Neural cell (in vitro differentiated cells): ENCODE results near the gene STX4. TPM values are rescaled to one million over a fixed set of nuclear protein-coding genes. Genes with fewer than 3 reads are reported as not detected.

ENCODE experiments used
- H2AFZ ChIP-seq: fragments of 200-600, 300-800 bp; sonication (generic), shearing (Covaris generic); 2 replicates; pipeline ENCODE4 v1.6.0; 2014; ENCODE audit warnings: low read depth, mild to moderate bottlenecking, antibody characterized with exemption, low read length, moderate library complexity
- H3F3A ChIP-seq: fragments of 200-600 bp; shearing (Covaris generic); 2 replicates; pipeline ENCODE4 v1.6.1; 2016; ENCODE audit warnings: mild to moderate bottlenecking, moderate library complexity, mixed read lengths, antibody characterized with exemption, low read length; ENCODE audit not compliant: insufficient read depth, poor library complexity, severe bottlenecking
- H3K27ac ChIP-seq: fragments of 200-600, 300-800 bp; sonication (generic), shearing (Covaris generic); 2 replicates; pipeline ENCODE4 v1.5.1; 2014; ENCODE audit warnings: mild to moderate bottlenecking, low read length, moderate library complexity
- H3K27me3 ChIP-seq: fragments of 300-800, 200-600 bp; sonication (generic), shearing (Covaris generic); 2 replicates; pipeline ENCODE4 v1.6.0; 2014; ENCODE audit warnings: mild to moderate bottlenecking, low read depth, low read length, moderate library complexity; ENCODE audit not compliant: insufficient read depth
- H3K36me3 ChIP-seq: fragments of 300-800, 200-600 bp; sonication (generic), shearing (Covaris generic); 2 replicates; pipeline ENCODE4 v1.5.1; 2014; ENCODE audit warnings: mild to moderate bottlenecking, antibody characterized with exemption, low read length, moderate library complexity; ENCODE audit not compliant: insufficient read depth
- H3K4me2 ChIP-seq: fragments of 300-800, 200-600 bp; sonication (generic), shearing (Covaris generic); 2 replicates; pipeline ENCODE4 v1.6.0; 2014; ENCODE audit warnings: mild to moderate bottlenecking, low read length
- H3K4me3 ChIP-seq: fragments of 300-800, 200-600 bp; sonication (generic), shearing (Covaris generic); 2 replicates; pipeline ENCODE4 v1.5.1; 2014; ENCODE audit warnings: mild to moderate bottlenecking, low read length, moderate library complexity
- H3K79me2 ChIP-seq: fragments of 200-600 bp; shearing (Covaris generic); replicated peaks from 2 replicates; pipeline ENCODE4 v1.6.0; 2014; ENCODE audit warnings: mild to moderate bottlenecking, low read length, moderate library complexity; ENCODE audit not compliant: insufficient read depth
- H3K9ac ChIP-seq: fragments of 300-800, 200-600 bp; sonication (generic), shearing (Covaris generic); 2 replicates; pipeline ENCODE4 v1.6.1; 2016; ENCODE audit warnings: mild to moderate bottlenecking, low read length, mixed read lengths
- H3K9me2 ChIP-seq: fragments of 200-600 bp; shearing (Covaris generic); 2 replicates; pipeline ENCODE4 v1.6.1; 2016; ENCODE audit warnings: mild to moderate bottlenecking, low read length, mixed read lengths; ENCODE audit not compliant: insufficient read depth
- H3K9me3 ChIP-seq: fragments of 200-600, 300-800 bp; sonication (generic), shearing (Covaris generic); 2 replicates; pipeline ENCODE4 v1.6.1; 2016; ENCODE audit warnings: mild to moderate bottlenecking, mixed run types, low read length, moderate library complexity, mixed read lengths
- H4K20me1 ChIP-seq: fragments of 200-600 bp; shearing (Covaris generic); 2 replicates; pipeline ENCODE4 v1.6.1; 2016; ENCODE audit warnings: mild to moderate bottlenecking, mixed run types; ENCODE audit not compliant: insufficient read depth
- CTCF ChIP-seq: fragments of 450-650 bp; IDR thresholded peaks from 2 replicates; pipeline ENCODE4 v1.5.1; 2014; ENCODE audit warnings: antibody characterized with exemption, mild to moderate bottlenecking, moderate library complexity; ENCODE audit not compliant: poor library complexity, severe bottlenecking
- EP300 ChIP-seq: fragments of 450-650 bp; conservative IDR thresholded peaks from 2 replicates; pipeline ENCODE4 v1.6.1; 2014; ENCODE audit warnings: antibody characterized with exemption, mild to moderate bottlenecking, moderate library complexity; ENCODE audit not compliant: poor library complexity, severe bottlenecking
- EZH2 ChIP-seq: fragments of 200-600, 300-800 bp; shearing (Covaris generic), sonication (generic); IDR thresholded peaks from 2 replicates; pipeline ENCODE4 v1.6.1; 2014; ENCODE audit warnings: antibody characterized with exemption, low read length, borderline replicate concordance, mild to moderate bottlenecking; ENCODE audit not compliant: insufficient read depth, poor library complexity, severe bottlenecking
- MXI1 ChIP-seq: fragments of 450-650 bp; conservative IDR thresholded peaks from 2 replicates; pipeline ENCODE4 v1.6.1; 2014; ENCODE audit warnings: antibody characterized with exemption, mild to moderate bottlenecking; ENCODE audit not compliant: poor library complexity, severe bottlenecking
- POLR2AphosphoS5 ChIP-seq: IDR thresholded peaks from 2 replicates; pipeline ENCODE4 v1.6.1; 2012
- RAD21 ChIP-seq: fragments of 450-650 bp; conservative IDR thresholded peaks from 2 replicates; pipeline ENCODE4 v1.6.1; 2014; ENCODE audit warnings: antibody characterized with exemption, mild to moderate bottlenecking, moderate library complexity
- REST ChIP-seq: IDR thresholded peaks from 2 replicates; pipeline ENCODE4 v1.6.1; 2012; ENCODE audit warnings: borderline replicate concordance
- SMC3 ChIP-seq: fragments of 450-650 bp; conservative IDR thresholded peaks from 2 replicates; pipeline ENCODE4 v1.6.1; 2014; ENCODE audit warnings: antibody characterized with exemption, mild to moderate bottlenecking, moderate library complexity; ENCODE audit not compliant: poor library complexity
- TAF1 ChIP-seq: IDR thresholded peaks from 2 replicates; pipeline ENCODE4 v1.6.1; 2012; ENCODE audit warnings: low read depth
- polyA plus RNA-seq: library from polyadenylated mRNA; depleted of rRNA; stranded (reverse); fragments of >200 nt; gene quantifications from 2 replicates; pipeline ENCODE4 v1.2.3, GENCODE V29; 2014

STX4 gene
- polyA plus RNA-seq, 1 donor from 2014 or later = 32.2 TPM

GRCh38 chr16:30990105-30990504 is 43.3 kb upstream of the STX4 start:
- H3K79me2 ChIP-seq = no peaks in the 10 kb centered on the region
- H3F3A ChIP-seq = no peaks in the 10 kb centered on the region
- H4K20me1 ChIP-seq = no peaks in the 10 kb centered on the region
- TF ChIP-seq EP300 = no peak
- TF ChIP-seq SMC3 = no peak
- no peak for TF ChIP-seq RAD21
- no peak for TF ChIP-seq MXI1
- TF ChIP-seq TAF1 = no peak
- no peak for TF ChIP-seq REST
- no peak for TF ChIP-seq EZH2
- no peak for TF ChIP-seq CTCF
- TF ChIP-seq POLR2AphosphoS5 = no peak
- no peak overlapping the region for H3K4me3 ChIP-seq
- no peak overlapping the region for H3K9ac ChIP-seq
- H2AFZ ChIP-seq = no peak overlapping the region
- no peaks in the 10 kb centered on the region for H3K36me3 ChIP-seq
- no peak overlapping the region for H3K27ac ChIP-seq
- no peaks in the 10 kb centered on the region for H3K27me3 ChIP-seq
- no peaks in the 10 kb centered on the region for H3K9me3 ChIP-seq
- H3K4me2 ChIP-seq = no peak overlapping the region
- H3K9me2 ChIP-seq = no peaks in the 10 kb centered on the region

GRCh38 chr16:30991052-30991451 is 42.3 kb upstream of the STX4 start:
- no peaks in the 10 kb centered on the region for H3F3A ChIP-seq
- H3K9me3 ChIP-seq = no peaks in the 10 kb centered on the region
- no peak overlapping the region for H3K27ac ChIP-seq
- H3K79me2 ChIP-seq = no peaks in the 10 kb centered on the region
- H2AFZ ChIP-seq = no peak overlapping the region
- H3K36me3 ChIP-seq = no peaks in the 10 kb centered on the region
- no peak overlapping the region for H3K4me2 ChIP-seq
- H3K9ac ChIP-seq = no peak overlapping the region
- no peak for TF ChIP-seq TAF1
- TF ChIP-seq RAD21 = no peak
- no peak for TF ChIP-seq CTCF
- TF ChIP-seq EZH2 = no peak
- TF ChIP-seq REST = no peak
- no peak for TF ChIP-seq EP300
- no peak for TF ChIP-seq MXI1
- no peak for TF ChIP-seq POLR2AphosphoS5
- TF ChIP-seq SMC3 = no peak
- H4K20me1 ChIP-seq = no peaks in the 10 kb centered on the region
- H3K9me2 ChIP-seq = no peaks in the 10 kb centered on the region
- no peaks in the 10 kb centered on the region for H3K27me3 ChIP-seq
- no peak overlapping the region for H3K4me3 ChIP-seq
